HG03571 (cell line): ENCODE measurements around the gene UNC93B1.

Experiments
- ATAC-seq: cut with Tn5 transposase; IDR thresholded peaks from one replicate; pipeline ENCODE4 v1.9.1; 2021; ENCODE audit not compliant: unreplicated experiment

The UNC93B1 gene

DNA sequence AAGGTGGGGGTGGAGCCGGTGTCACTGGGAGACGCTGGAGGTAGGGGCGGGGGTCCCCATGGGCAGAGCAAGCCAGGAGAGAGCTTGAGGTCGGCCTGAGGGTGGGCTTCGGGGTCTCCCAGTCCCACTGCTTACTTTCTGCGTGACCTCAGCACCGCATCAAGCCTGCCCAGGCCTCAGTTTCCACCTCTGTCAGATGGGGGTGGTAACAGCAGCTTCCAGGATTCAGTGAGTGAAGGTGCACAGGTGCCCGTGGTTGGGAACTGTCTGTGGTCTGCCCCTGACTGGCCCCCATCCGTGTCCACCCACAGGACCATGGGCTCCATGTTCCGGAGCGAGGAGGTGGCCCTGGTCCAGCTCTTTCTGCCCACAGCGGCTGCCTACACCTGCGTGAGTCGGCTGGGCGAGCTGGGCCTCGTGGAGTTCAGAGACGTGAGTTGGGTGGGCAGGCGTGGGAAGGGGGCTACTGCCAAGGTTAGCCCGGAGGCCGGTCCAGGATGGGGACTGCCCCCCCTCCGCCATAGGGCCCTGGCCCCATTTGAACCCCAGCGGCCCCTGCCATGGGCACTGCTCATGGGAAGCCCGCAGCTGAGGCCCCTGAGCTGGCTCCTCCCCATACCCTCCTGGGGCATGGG, 37.2 kb upstream of the UNC93B1 start:
- no peak for ATAC-seq

DNA sequence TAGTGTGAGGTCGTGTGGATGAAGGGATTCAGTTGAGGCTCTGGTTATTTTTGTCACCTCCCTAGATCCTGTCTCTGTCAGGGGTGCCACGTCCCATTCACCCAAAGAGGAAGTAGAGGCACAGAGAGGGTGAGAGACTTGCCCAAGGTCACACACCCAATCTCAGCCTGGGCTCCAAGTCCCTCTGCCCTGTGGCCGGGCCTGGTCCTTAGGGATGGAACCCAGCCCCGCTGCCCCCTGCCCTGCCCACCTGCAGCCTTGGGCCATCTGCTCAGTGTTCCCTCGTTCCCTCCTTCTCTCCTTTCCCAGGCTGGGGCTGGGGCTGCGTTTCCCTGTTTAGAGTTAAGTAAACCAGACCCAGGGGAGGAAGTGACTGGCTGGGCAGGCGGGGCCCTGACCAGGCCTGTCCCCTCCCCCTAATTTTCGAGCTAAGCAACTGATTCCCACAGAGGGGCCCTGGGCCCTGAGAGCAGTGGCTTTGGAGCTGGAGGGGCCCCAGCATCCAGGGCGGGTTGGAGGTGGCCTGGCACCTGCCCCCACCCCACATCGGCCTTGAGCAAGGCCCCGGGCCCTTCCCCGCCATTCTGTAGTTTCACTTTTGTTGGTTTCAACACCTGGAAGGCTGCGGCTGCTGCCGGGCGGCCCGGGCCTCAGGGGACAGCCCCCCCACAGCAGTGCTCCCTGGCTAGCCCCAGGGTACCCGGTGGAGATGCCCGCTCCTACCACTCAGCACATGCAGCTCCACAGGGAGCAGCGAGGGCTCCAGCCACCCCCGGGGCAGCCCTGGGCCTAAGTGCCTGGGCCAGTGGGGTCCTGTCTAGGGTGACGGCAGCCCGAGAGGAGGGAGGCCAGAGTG, 36.4 kb upstream of the UNC93B1 start:
- ATAC-seq = no peak

DNA sequence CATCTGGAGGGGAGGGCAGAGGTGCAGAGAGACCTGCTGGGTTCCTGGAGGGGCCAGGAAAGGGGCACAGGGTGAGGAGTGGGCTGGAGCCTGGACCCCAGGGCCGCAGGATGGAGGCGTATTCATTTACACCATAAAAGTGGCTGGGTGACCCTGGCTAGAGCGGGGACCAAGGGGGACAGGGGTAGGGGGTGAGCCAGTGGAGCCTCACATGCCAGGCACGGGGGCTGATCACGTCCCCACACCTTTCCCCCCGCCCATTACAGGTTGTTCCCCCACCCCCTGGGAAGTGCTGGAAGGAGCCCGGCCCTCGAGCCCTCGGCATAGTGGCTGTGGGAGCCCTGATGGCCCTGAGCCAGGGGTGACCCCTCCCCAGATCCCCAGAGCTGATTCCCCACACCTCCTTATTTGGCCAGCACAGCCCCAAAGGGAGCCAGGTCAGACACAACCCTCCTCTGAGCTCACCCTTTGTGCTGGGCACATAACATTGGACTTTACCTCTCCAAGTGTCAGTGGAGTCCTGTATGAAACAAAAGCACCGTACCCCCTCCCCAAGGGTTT, 35.7 kb upstream of the UNC93B1 start:
- ATAC-seq = no peak

DNA sequence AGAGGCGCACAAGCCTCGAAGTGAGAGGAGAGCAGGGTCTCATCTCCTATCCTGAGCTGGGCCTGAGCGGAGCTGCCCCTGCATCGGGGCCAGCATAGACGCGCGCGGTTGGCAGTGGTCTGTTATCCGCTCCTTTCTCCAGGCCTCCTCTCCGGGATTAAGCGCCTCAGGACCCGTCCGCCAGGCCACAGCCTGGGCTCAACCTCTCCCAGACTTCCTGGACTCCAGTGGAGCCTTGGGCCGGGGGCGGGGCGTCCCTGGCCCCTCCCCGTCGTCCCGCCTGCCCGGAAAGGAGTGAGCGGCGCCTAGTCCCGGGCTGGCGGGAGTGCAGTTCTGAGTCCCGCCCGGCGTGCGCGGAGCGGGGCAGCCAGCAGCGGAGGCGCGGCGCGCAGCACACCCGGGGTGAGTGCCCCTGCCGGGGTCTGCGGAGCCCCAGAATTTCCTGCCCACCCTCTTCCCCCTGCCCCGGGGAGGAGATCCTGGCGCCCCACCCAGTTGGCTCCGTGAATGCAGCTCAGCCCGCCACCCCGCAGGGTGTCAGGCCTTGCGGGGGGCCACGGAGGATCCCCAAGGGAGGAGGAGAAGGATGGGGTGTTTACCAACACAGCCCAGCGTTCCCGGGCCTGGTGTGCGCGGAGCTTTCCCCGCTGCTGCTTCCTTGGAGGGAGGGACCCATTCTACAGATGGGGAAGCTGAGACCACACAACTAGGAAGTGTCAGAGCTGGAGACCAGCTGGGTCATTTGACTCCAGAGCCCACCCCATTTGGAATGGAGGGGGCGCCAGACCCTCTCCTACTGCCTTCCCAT, 35.0 kb upstream of the UNC93B1 start, which contains the start of gene TCIRG1:
Gene TCIRG1, plus strand, starts transcription at position 308 of the 808 bp plus-strand sequence. CDS start 2,247 bp downstream, outside the sequence.
- ATAC-seq = no peak

DNA sequence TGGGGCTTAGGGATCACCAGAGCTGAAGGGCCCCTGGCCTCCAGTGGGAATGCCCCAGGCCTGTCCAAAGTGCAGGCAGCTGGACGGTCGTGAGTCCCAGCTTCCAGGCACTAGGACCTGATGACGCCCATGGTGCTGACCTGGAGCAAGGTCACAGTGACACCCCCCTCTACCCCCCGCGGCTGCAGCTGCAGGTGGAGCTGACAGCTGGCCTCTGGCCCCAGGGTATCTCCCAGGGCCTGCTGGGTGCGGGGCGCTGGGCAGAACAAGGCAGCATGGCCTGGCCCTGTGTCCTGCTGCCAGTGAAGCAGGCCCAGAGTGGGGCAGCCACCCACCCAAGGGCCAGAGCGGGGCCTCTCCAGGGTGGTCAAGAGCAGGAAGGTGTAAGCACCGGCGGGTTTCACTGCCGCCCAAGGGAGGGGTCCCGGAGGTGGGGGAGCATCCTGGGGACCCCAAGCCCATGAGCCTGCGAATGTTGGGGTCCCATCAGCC, 34.4 kb upstream of the UNC93B1 start:
- ATAC-seq = no peak

DNA sequence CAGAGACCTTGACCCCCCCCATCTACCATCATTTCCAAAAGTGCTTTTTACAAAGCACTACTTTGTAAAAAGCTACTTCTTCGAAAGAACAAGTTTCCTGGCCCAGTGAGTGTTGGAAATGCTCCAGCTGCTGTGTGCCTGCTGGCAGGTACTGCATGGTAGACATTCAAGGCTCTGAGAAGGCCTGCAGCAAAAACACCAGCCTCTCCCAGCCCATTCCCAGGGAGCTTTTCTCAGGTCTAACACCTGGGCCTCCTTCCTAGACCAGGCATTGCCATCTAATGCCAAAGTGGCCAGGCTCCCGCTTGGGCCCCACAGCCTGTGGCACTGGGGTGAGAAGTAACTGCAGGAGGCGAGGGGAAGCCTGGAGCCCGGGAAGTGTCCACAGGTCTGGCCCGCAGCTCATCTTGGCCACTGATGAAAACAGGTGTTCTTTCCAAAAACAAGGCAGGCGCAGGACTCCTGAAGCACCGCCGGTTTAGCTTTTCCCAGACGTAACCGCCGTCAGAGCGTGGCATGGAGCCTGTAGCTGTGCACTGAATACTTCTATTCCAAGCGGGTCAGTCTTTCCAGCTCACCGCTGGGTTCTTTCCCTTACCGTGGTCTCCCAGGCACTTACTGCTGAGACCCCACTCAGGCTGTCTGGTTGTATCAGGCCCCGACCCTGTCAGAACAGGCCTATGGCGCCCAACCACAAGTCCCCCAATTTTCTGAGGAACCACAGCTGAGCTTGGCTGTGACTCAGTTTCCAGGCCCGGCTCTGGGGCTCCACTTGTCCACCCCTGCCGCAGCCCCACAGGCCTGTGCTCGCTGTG, 33.7 kb upstream of the UNC93B1 start:
- no peak for ATAC-seq

DNA sequence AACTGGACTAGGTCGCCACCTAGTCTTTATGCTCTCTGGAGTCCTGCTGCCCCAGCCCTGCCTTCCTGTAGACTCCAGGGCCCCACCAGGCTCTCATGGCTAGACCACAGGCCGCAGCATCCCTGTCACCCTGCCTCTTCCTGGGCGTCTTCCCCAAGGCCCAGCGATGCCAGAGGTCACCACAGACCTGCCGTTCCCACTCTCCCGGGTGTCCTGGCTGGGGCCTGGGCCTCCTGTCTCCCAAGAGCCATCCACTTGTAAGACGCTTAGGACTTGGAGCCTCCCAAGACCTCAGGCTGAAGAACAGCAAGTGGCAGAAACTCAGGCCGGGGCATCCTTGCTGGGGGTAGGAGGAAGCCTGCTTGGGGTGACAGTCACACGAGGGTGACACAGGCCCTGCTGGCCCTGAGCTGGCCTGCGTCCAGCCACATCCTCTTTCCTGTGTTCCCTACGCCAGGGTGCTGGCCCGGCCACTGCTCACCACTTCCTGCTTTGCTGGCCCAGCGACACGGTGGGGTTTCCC, 32.9 kb upstream of the UNC93B1 start:
- ATAC-seq = no peak

DNA sequence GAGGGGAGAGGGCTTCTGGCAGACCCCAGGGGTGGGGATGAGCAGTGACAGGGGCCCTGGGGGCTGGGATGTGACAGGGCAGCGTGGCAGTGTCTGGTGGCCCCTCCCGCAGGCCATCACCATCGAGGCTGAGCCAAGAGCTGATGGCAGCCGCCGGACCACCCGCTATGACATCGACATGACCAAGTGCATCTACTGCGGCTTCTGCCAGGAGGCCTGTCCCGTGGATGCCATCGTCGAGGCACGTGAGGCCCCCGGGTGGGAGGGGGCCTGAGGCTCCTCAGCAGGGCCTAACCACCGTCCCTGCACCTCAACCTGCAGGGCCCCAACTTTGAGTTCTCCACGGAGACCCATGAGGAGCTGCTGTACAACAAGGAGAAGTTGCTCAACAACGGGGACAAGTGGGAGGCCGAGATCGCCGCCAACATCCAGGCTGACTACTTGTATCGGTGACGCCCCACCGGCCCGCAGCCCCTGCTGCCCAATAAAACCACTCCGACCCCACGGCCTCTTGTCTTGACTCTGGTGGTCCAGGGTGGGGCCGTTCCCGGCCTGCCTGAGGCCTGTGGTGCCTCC, 32.3 kb upstream of the UNC93B1 start:
- ATAC-seq = no peak

DNA sequence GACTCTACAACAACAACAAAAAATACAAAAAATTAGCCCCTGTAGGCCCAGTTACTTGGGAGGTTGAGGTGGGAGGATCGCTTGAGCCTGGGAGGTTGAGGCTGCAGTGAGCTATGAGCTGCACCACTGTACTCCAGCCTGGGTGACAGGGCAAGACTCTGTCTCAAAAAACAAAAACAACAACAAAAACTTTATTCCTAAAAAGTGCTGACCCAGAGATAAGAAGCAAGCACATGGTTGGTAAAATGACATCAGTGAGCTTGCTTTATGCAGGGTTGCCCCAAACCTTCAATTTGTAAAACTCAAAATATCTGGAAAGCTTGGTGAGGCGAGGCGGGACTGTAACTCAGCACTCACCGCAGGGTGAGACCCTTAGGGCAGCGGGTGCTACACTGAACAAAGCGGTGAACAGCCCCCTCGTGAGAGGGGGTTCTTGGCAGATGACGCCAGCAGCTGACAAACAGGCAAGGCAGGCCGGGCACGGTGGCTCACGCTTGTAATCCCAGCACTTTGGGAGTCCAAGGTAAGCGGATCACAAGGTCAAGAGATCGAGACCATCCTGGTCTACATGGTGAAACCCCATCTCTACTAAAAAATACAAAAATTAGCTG, 31.5 kb upstream of the UNC93B1 start:
- no peak for ATAC-seq

DNA sequence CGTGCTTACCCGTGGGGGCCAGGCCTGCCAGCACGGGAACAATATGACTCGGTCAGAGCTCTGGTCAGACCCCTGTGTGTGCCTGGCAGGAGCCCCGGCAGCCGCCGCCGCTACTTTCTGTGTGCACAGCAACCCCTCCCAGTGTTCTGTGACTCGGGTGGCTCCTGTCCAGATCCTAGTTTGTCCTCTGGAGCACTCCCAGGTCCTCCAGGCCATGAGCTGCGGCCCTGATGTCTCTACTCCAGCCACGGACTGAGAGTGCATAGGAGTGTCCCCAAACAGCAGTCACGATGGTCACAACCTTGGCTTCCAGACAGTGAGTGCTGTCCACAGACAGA, 29.8 kb upstream of the UNC93B1 start:
- ATAC-seq = no peak

DNA sequence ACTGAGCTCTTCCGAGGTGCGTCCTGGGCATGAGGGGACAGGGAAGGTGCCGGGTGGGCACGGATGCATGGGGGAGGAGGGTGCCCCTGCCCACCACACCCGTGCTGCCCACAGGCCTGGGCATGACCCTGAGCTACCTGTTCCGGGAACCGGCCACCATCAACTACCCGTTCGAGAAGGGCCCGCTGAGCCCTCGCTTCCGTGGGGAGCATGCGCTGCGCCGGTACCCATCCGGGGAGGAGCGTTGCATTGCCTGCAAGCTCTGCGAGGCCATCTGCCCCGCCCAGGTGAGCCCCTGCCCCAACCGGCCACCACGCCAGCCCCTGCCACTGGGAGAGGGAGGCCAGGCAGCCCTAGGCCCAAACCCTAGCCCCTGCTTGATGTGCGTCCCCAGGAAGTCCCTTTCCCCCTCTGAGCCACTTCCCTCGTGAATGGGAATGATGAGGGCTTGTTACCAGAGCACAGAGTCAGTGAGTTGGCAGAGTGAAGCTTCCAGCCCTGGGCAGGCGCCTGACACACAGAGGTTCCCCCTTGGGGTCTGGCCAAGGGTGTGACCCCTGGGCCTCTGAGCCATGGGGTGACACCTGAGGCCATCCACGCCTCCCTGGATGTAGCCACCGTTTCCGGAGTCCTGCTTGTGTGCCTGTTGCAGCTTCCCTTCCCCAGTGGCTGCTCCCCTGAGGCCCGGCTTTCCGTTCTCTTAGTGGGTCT, 29.3 kb upstream of the UNC93B1 start:
- ATAC-seq = no peak

DNA sequence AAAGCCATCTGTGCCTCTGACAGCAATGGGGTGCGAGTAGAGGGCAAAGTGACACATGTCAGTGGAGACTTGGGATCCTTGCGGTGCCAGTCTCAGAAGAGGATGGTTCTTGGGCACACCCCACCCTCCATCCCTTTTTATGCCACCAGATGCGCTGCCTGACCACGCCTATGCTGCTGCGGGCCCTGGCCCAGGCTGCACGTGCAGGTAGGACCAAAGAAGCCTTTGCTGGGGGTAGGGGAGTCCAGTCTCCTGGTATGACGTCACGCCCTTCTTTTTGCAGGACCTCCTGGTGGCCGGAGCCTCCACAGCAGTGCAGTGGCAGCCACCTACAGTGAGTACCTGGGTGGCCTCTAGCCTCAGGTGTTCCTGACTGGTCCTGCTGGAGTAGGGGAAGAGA, 28.1 kb upstream of the UNC93B1 start:
- no peak for ATAC-seq

DNA sequence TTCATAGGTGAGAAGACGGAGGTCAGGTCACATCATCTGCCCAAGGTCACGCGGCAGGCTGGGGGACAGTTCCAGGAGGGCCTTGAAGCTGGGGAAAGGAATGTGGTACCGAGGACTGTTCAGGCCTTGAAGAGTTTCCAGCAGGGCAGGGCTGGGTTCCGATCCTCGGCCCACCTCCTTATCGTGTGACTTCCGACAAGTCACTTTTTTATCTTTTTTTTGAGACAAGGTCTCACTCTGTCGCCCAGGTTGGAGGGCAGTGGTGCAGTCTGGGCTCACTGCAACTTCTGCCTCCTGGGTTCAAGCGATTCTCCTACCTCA, 27.2 kb upstream of the UNC93B1 start:
- ATAC-seq = no peak

DNA sequence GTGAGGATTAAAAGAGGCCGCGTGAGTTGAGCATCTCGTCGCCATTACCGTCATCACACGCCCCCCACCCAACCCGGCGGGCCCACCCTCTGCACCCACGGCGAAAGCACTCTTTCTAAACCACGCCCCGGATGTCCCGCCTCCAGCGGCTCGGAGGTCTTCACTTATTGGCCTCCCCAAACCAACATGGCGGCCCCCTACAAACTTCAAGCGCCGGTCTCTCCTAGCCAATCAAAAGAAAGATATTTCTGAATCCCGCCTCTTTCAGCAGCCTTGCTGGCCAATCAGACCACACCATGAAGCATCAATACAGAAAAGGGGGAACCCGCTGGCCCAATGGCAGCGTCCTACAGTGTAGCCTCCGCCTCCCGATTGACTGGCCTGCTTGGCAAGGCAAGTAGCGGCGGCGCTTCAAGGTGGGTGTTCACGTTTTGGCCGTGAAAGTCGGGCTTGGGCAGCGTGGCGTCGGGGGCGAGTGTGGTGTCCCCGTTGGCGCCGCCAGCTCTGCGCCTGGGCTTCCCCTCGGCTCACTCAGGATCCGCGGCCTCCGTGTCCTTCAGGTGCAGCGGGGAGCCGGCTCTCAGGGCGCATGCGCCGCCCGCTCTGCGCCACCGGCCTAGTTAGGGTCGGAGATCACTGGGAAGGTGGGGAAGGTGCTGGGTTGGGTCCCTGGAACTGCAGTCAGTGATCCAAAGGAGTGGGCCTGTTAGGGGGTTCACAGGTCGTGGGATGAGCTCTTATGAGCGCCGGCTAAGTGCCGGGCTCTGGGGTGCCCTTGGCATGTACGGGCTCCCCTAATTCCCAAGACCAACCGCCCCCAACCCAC, 26.6 kb upstream of the UNC93B1 start, which contains the start of gene NDUFS8:
Gene NDUFS8, plus strand, starts transcription at position 364 of the 826 bp plus-strand sequence. CDS start 1,471 bp downstream, outside the sequence.
- ATAC-seq = peak; percentile 81

DNA sequence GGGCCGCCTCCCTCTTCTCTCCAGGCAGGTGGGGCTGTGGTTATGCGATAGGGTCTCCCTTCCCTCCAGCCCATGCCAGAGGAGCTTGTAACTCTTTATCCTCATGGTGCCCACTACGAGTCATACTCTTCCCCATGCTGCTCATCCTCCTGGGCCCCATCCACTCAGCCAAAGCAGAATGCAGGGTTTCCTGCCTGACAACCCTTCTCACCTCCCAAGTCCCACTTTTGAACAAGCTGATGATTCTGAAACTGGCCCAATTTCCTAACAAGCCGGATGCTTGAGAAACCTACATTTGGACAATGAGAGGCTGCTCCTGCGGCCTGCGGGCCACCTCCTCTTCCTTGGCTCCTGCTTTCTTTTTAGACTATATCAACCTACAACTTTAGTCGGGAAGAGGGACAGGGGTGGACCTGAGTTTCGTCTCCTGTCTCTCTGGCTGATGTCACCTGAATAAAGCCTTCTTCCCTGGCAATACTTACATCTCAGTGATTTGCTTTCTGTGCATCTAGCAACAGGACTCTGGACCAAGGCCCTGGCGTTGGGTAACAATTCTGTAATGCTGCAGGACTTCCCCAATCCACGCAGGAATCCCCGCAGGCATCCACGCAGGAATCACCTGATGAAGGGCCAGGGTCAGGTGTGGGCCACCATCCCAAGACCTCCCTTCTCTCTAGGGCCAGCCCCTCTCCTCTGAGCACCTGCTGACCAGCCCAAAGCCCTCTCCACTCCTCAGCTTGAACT, 25.1 kb upstream of the UNC93B1 start:
- no peak for ATAC-seq

DNA sequence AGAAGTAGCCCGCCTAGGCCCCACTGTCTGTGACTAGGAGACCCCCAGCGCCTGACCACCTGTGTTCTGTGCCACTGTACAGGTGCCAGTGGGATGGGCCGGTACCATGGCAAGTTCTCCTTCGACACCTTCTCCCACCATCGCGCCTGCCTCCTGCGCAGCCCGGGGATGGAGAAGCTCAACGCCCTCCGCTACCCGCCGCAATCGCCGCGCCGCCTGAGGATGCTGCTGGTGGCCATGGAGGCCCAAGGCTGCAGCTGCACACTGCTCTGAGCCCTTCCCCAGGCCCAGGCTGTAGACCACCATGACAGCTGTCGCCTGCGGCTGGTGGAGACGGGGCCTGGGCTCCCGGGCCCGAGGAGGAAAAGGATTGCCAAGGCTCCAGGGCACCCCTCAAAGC, 23.8 kb upstream of the UNC93B1 start:
- ATAC-seq = no peak

DNA sequence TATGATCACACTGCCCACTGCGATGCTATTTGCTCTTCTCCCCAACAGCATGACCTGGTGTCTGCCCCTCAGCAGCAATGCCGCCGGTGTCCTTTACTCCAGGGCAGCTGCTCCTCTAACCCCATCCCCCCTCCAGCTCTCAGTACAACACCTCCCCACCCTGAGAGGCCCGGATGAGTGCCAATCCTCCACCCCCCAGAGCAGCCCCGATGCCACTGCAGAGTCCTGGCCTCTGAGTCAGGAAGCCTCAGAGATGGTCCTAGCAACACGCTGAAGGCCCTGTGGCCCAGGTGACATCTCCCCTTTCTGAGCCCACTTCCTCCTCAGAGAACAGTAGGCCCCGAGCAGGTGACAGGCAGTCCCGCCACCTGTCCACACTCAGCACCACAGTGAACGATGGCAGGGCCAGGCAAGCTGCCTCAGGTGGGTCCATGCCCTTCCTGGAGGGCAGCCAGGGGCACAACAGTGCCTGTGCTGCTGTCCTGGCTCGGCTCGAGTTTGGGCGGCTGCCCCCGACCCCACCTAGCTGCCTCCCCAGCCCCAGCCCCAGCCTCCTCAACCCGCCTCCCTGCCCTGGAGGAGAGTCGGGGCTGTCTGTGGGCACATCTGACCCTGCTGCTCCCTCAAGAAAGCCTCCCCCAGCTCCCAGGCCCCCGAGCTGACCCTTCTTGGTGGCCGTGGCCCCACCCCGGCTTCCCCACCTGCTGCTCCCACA, 22.7 kb upstream of the UNC93B1 start:
- ATAC-seq = no peak
